BLaER1 treated with 17β-estradiol and CSF1 and Interleukin-3, amounts not matched to agents 10 nM and 100 nM (cell line): ENCODE results near the gene DOCK9.
A peak's percentile ranks its signal among the peaks of the same experiment; 100 is the strongest.

Experiments used
- H3K27ac ChIP-seq, 11 experiments: shearing (Covaris generic); formaldehyde crosslinking; 2 replicates each; pipeline ENCODE4 v1.8.1; 2022
- H3K27me3 ChIP-seq, 11 experiments: shearing (Covaris generic); formaldehyde crosslinking; 2 replicates each; pipeline ENCODE4 v1.8.1; 2022
- H3K36me3 ChIP-seq, 11 experiments: shearing (Covaris generic); formaldehyde crosslinking; 2 replicates each; pipeline ENCODE4 v1.8.1; 2022
- H3K4me1 ChIP-seq, 10 experiments: shearing (Covaris generic); formaldehyde crosslinking; 2 replicates each; pipeline ENCODE4 v1.8.1; 2022
- H3K4me2 ChIP-seq, 11 experiments: shearing (Covaris generic); formaldehyde crosslinking; 2 replicates each; pipeline ENCODE4 v1.8.1; 2022
- H3K4me3 ChIP-seq, 10 experiments: shearing (Covaris generic); formaldehyde crosslinking; 2 replicates each; pipeline ENCODE4 v1.8.1; 2022
- H3K9ac ChIP-seq, 11 experiments: shearing (Covaris generic); formaldehyde crosslinking; 2 replicates each; pipeline ENCODE4 v1.8.1; 2022
- H3K9me3 ChIP-seq, 11 experiments: shearing (Covaris generic); formaldehyde crosslinking; replicated peaks in 1 of 11; 2 replicates each; pipeline ENCODE4 v1.8.1; 2022
- H4K20me1 ChIP-seq, 11 experiments: shearing (Covaris generic); formaldehyde crosslinking; 2 replicates each; pipeline ENCODE4 v1.8.1; 2022
- Cebpa-rat ChIP-seq, 11 experiments: shearing (Covaris generic); IDR thresholded peaks; 2 replicates each; pipeline ENCODE4 v1.8.1; 2022

DOCK9 gene

DNA sequence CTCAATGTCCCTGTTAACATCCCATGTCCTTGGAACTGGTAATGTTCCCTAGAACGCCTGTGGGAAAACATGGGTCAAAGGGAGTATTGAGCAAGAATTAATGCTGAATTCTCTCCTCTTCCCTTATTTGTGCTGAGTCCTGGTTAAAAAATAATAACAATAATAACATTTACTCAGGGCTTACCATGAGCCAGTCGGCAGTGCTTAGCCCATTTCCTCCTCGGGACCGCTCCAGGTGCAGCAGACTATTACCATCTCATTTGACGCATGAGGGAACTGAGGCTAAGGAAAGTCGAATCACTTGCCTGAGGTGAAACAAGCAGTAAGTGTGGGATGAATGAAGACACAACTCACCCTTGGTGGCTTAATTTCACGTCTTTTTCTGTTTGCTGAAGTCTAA is 191.8 kb downstream of the DOCK9 start:
- Histone ChIP-seq H4K20me1 (no peaks in the 10 kb centered on the region), H3K4me2 (no peak overlapping the region), H3K27me3 (no peaks in the 10 kb centered on the region), H3K9ac (no peak overlapping the region), H3K27ac (no peak overlapping the region), H3K9me3 (peaks cover 0 to 8% (median 0%) of the 10 kb centered on the region in 11 experiments; a peak in 1 of 22 replicates), H3K4me3 (no peak overlapping the region), H3K4me1 (peaks cover 0 to 17% (median 7%) of the 10 kb centered on the region in 10 experiments; a peak in 10 of 20 replicates), H3K36me3 (no peaks in the 10 kb centered on the region)
- TF ChIP-seq Cebpa-rat (IDR thresholded peaks at IDR 0.05), result no peak

DNA sequence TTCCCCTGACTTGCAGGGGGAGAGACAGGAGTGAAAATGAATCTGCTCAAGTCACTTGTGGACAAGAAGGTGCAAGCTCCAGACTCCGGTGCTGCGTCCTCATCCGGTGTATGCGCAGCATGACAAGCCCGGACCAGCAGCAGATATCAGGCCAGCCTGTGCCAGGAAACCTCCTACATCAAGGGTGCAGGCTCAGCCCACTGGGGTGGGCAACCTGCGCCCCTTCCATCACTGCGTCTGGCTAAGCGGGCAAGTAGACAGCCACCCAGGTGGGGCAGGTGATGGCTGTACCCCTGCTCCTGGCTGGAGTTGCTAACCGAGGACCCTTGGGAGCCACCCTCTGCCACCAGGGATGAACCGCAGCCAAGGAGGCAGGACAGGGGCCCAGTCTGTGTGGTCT is 192.5 kb downstream of the DOCK9 start:
- no peak overlapping the region for H3K4me2 ChIP-seq
- peaks cover 0 to 17% (median 7%) of the 10 kb centered on the region in 10 experiments; a peak in 10 of 20 replicates for H3K4me1 ChIP-seq
- no peak overlapping the region for H3K9ac ChIP-seq
- no peaks in the 10 kb centered on the region for H3K27me3 ChIP-seq
- H3K4me3 ChIP-seq, result no peak overlapping the region
- H3K9me3 ChIP-seq, result peaks cover 0 to 8% (median 0%) of the 10 kb centered on the region in 11 experiments; a peak in 1 of 22 replicates
- no peaks in the 10 kb centered on the region for H4K20me1 ChIP-seq
- H3K36me3 ChIP-seq, result no peaks in the 10 kb centered on the region
- 0 out of 22 replicates have a peak overlapping the region, but pooled peaks of 1 of the 11 experiments have one; percentile 19 for H3K27ac ChIP-seq
- no peak for TF ChIP-seq Cebpa-rat (IDR thresholded peaks at IDR 0.05)

DNA sequence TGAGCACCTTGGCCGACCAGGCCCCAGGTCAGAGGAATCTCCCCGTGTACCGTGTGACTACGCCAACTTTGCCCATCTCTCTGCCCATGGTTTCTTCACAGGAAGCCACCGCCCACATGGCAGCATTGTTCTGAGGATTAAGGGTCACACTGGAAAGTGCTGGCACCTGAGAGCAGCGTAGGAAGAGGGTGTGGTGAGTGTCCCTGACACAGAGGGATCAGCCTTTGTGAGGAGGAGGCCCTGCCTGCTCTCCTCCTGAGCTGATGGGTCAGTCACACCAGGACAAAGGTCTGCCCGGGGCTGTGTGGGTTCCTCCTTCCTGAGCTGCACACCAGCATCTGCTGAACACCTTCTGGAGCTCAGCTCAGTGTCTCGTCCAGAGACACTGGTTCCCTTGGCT is 193.2 kb downstream of the DOCK9 start:
- no peak overlapping the region for H3K9ac ChIP-seq
- no peaks in the 10 kb centered on the region for H4K20me1 ChIP-seq
- H3K27me3 ChIP-seq, result no peaks in the 10 kb centered on the region

DNA sequence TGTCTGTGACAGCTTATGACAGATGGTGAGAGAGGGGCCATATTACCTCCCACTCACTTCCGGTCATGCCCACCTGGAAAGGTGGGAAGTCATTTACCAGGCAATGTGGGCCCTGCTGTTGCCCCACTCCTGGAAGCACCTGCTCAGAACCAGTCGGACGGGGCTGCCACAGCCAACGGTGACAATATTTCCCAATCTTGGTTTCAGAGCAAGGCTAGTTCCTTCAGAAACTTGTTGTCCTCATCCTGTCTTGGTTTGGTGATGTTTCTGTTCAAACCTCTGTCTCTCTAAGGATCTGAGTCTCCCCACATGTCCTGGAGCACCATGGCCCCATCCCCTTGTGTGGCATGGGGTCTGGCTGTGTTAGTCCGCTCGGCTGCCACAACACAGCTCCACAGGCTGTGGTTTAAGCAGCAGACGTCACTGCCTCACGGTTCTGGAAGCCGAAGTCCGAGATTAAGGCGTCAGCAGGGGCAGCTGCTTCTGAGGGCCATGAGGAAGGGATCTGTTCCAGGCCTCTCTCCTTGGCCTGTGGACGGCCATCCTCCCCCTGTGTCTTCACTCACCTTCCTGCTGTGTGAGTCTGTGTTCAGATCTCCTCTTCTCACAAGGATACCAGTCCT is 193.9 kb downstream of the DOCK9 start:
- Histone ChIP-seq H3K4me3 (no peak overlapping the region), H3K36me3 (no peaks in the 10 kb centered on the region), H4K20me1 (no peaks in the 10 kb centered on the region), H3K27me3 (no peaks in the 10 kb centered on the region), H3K4me1 (peaks cover 0 to 17% (median 7%) of the 10 kb centered on the region in 10 experiments; a peak in 10 of 20 replicates), H3K27ac (peak overlapping the region in 5 of 11 experiments; percentile 8 to 48 (median 28); a peak in 6 of 22 replicates), H3K9me3 (peaks cover 0 to 8% (median 0%) of the 10 kb centered on the region in 11 experiments; a peak in 1 of 22 replicates), H3K9ac (no peak overlapping the region), H3K4me2 (peak overlapping the region in 1 of 11 experiments; percentile 3; a peak in 2 of 22 replicates)
- no peak for TF ChIP-seq Cebpa-rat (IDR thresholded peaks at IDR 0.05)

More for the DNA sequence above, 193.2 kb downstream of the DOCK9 start:
- Histone ChIP-seq H3K4me2 (peak overlapping the region in 1 of 11 experiments; percentile 11; a peak in 2 of 22 replicates), H3K36me3 (no peaks in the 10 kb centered on the region), H3K9me3 (peaks cover 0 to 8% (median 0%) of the 10 kb centered on the region in 11 experiments; a peak in 1 of 22 replicates), H3K4me3 (no peak overlapping the region), H3K4me1 (peaks cover 0 to 17% (median 7%) of the 10 kb centered on the region in 10 experiments; a peak in 10 of 20 replicates), H3K27ac (peak overlapping the region in 4 of 11 experiments; percentile 19 to 48 (median 28); a peak in 4 of 22 replicates)
- no peak for TF ChIP-seq Cebpa-rat (IDR thresholded peaks at IDR 0.05)

DNA sequence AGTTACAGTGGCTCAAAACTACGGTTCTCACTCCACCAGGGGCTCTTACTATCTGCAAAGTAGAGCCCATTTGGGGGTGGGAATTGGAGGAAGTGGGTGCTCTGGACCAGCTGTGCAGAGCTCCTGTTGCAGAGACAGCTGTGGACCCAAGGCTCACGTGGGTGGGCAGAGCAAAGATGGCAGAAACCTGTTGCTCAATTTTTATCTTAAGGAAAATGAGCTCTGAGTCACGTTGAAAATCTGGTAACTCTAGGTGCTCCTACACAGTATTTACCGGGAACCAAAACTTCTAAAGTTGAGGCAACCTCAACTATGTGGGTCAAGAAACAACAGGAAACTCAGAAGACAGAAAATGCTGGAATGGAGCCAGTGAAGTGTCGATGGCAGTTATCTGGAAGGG is 195.2 kb downstream of the DOCK9 start:
- Histone ChIP-seq H3K4me3 (no peak overlapping the region), H3K9me3 (peaks cover 0 to 8% (median 0%) of the 10 kb centered on the region in 11 experiments; a peak in 1 of 22 replicates), H4K20me1 (no peaks in the 10 kb centered on the region), H3K36me3 (no peaks in the 10 kb centered on the region), H3K9ac (no peak overlapping the region), H3K27me3 (no peaks in the 10 kb centered on the region), H3K27ac (peak overlapping the region in 2 of 11 experiments; percentile 26 to 55; a peak in 3 of 22 replicates), H3K4me1 (peaks cover 0 to 17% (median 7%) of the 10 kb centered on the region in 10 experiments; a peak in 10 of 20 replicates), H3K4me2 (peak overlapping the region in 6 of 11 experiments; percentile 5 to 40 (median 31); a peak in 7 of 22 replicates)
- peak in 3 of 11 experiments; percentile 18 to 64 (median 61); a peak in 3 of 22 replicates for TF ChIP-seq Cebpa-rat (IDR thresholded peaks at IDR 0.05)

DNA sequence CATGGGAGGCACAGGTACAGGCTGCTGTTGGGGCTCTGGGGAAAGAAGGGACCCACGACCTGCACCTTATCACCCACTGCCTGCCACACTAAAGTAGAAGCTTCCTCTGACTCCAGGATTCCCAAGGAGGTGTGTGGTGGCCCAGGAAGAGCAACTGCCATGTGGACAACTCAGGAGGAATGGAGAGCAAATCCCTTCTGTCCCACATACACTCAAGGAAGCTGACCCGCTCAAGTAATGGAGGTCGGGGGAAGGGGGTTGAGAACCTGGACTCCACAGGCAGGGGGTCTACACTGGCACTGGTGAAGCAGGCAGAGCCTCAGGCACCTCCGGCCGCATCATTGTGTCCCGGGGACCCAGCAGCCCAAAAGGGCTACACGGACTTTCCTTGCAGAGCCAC is 196.0 kb downstream of the DOCK9 start:
- no peaks in the 10 kb centered on the region for H4K20me1 ChIP-seq
- no peak overlapping the region for H3K9ac ChIP-seq
- H3K36me3 ChIP-seq, result no peaks in the 10 kb centered on the region
- TF ChIP-seq Cebpa-rat (IDR thresholded peaks at IDR 0.05), result no peak
- H3K27ac ChIP-seq, result peak overlapping the region in 2 of 11 experiments; percentile 55 to 57; a peak in 3 of 22 replicates
- H3K4me2 ChIP-seq, result peak overlapping the region in 1 of 11 experiments; percentile 39; a peak in 1 of 22 replicates
- H3K4me3 ChIP-seq, result no peak overlapping the region
- H3K4me1 ChIP-seq, result peaks cover 0 to 17% (median 7%) of the 10 kb centered on the region in 10 experiments; a peak in 10 of 20 replicates
- H3K9me3 ChIP-seq, result peaks cover 0 to 8% (median 0%) of the 10 kb centered on the region in 11 experiments; a peak in 1 of 22 replicates
- no peaks in the 10 kb centered on the region for H3K27me3 ChIP-seq

DNA sequence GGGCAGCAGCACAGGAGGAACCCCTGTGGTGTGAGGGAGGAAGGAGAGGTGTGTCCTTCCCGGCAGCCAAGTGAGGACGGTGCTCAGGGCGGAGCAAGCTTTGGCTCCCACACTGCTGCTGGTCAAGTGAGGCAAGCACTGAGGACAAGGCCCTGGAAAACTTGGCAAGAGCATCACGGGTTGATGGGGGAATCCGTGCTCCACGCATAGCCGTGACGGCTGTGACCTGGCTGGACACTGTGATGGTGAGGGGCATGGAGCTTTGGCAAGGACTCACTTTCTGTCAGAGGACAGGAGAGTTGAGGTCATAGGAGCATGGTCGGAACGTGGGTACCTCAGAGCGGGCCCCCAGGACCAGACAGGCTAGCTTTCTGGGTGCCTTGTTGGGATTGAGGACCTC is 196.4 kb downstream of the DOCK9 start:
- TF ChIP-seq Cebpa-rat (IDR thresholded peaks at IDR 0.05), result no peak
- Histone ChIP-seq H3K4me3 (no peak overlapping the region), H3K27me3 (no peaks in the 10 kb centered on the region), H3K4me2 (no peak overlapping the region), H3K36me3 (no peaks in the 10 kb centered on the region), H3K9ac (no peak overlapping the region), H3K4me1 (peaks cover 0 to 17% (median 7%) of the 10 kb centered on the region in 10 experiments; a peak in 10 of 20 replicates), H3K27ac (peak overlapping the region in 2 of 11 experiments; percentile 55 to 57; a peak in 3 of 22 replicates), H3K9me3 (peaks cover 0 to 8% (median 0%) of the 10 kb centered on the region in 11 experiments; a peak in 1 of 22 replicates), H4K20me1 (no peaks in the 10 kb centered on the region)

DNA sequence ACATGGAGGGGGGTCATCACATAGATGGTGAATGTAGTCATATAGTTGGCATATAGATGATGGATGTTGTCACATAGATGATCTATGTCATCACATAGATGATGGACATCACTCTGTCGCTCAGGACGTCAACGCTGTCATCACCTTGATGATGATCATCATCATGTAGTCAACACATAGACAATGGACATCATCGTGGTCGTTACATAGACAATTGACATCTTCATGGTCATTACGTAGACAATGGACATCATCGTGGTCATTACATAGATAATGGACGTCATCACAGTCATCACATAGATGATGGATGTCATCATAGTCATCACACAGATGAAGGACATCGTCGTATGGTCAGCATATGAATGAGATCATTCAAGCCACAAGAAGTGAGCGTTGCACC is 196.8 kb downstream of the DOCK9 start:
- peaks cover 0 to 8% (median 0%) of the 10 kb centered on the region in 11 experiments; a peak in 1 of 22 replicates for H3K9me3 ChIP-seq
- no peak for TF ChIP-seq Cebpa-rat (IDR thresholded peaks at IDR 0.05)
- no peak overlapping the region for H3K4me2 ChIP-seq
- H3K36me3 ChIP-seq, result no peaks in the 10 kb centered on the region
- H3K27me3 ChIP-seq, result no peaks in the 10 kb centered on the region
- H3K9ac ChIP-seq, result no peak overlapping the region
- no peak overlapping the region; a peak in 1 of 22 replicates for H3K27ac ChIP-seq
- peaks cover 0 to 17% (median 7%) of the 10 kb centered on the region in 10 experiments; a peak in 10 of 20 replicates for H3K4me1 ChIP-seq
- no peaks in the 10 kb centered on the region for H4K20me1 ChIP-seq
- no peak overlapping the region for H3K4me3 ChIP-seq

DNA sequence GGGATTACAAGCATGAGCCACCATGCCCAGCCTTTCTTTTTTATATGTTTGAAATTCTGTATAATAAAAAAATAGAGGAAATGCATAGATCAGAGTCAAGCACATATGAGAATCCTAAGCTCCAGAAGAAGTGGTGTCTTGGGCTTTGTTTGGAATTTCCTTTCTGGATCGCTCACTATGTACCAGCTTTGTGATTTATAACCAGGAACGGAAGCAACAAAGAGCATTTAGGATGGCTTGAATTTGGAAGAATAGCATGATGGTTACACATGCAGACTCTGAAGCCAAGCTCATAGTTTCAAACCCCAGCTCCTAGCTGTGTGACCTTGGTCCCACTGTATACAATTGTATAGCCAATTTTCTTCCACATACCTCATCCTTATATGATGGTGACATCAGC is 197.4 kb downstream of the DOCK9 start:
- H3K27ac ChIP-seq, result no peak overlapping the region
- TF ChIP-seq Cebpa-rat (IDR thresholded peaks at IDR 0.05), result no peak
- H3K4me3 ChIP-seq, result no peak overlapping the region
- no peak overlapping the region for H3K9ac ChIP-seq
- H3K4me2 ChIP-seq, result no peak overlapping the region
- H3K9me3 ChIP-seq, result peaks cover 0 to 8% (median 0%) of the 10 kb centered on the region in 11 experiments; a peak in 1 of 22 replicates
- H3K36me3 ChIP-seq, result no peaks in the 10 kb centered on the region
- no peaks in the 10 kb centered on the region for H3K27me3 ChIP-seq
- H3K4me1 ChIP-seq, result peaks cover 0 to 17% (median 7%) of the 10 kb centered on the region in 10 experiments; a peak in 10 of 20 replicates
- H4K20me1 ChIP-seq, result no peaks in the 10 kb centered on the region
